Activated naive CD8-positive, alpha-beta T cell treated with anti-CD3 and anti-CD28 coated beads, Interleukin-2, amount 50 U/mL, for 16 hours (primary cell): ENCODE data around the gene ADGRA1.

Experiments
- DNase-seq: peaks from one replicate; pipeline ENCODE4 v3.0.0-alpha.2; 2020; ENCODE audit warnings: low read depth, low spot score

ADGRA1 gene

DNA sequence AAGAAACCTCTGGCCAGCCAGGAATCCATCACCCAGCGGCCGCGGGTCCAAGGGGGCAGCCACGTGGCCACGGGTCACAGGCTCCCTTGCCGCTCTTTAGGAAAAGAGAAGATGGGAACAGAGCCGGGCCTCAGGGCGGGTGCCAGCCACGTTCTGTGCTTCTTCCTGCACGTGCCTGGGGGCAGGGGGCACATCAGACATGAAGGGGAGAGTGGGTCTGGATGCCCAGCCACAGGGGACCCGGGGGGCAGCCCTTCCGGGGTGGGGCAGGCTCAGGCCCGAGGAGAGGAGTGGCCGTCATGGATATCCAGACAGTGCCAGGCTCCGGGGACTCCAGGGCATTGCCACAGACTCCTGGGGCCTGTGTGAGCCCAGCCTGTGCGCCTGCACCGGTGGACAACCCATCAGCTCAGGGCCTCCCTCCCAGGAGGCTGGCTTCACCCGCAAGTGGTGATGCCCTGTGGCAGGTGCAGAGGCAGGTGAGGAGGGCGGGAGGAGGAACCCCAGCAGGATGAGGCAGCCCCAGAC, 31.0 kb upstream of the ADGRA1 start:
- DNase-seq = no peak

DNA sequence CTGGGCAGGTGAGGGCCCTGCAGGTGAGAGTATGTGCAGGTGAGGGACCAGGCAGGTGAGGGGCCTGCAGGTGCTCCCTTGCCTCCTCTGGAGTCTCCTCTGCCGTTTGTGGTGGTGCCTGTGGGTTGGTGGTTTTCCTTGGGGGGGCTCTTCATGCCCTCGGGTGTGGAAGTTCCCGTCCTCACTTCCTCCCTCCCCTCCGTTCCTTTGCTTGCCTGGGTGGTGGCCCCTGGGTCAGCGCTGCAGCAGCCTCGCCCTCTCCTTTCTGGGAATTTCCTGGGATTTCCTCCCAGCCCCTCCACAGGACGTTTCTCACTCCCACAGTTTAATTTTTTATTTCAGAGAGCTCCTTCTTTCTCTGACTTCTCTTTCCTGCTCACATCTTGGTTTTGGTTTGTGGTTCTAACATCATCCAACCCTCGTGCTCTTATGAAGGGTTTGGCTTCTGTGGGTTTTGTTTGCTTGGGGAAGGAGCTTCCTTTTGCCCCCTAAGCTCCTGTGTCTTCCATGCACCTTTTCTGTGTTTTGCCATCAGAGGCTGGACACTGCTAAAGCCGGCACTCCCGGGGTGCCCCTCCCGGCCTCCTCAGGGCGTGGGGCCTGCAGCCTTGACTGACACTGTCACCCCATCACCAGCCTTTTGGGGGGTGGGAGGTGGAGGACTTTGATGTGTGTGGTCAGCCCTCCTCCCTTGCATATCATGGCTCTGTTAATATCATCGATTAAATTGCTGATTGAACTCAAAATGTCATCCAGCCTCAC, 29.2 kb upstream of the ADGRA1 start:
- no peak for DNase-seq

DNA sequence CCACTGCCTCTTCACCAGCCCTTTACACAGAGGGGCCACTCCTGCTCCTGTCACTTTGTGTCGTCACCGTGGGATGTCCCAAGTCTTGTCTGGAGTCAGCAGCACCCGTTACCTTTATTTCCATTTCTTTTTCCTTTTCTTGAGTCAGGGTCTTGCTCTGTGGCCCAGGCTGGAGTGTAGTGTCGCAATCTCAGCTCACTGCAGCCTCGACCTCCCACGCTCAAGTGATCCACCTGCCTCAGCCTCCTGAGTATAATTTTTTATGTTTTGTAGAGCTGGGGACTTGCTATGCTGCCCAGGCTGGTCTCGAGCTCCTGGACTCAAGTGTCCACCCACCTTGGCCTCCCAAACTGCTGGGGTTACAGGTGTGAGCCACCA, 28.6 kb upstream of the ADGRA1 start:
- no peak for DNase-seq

DNA sequence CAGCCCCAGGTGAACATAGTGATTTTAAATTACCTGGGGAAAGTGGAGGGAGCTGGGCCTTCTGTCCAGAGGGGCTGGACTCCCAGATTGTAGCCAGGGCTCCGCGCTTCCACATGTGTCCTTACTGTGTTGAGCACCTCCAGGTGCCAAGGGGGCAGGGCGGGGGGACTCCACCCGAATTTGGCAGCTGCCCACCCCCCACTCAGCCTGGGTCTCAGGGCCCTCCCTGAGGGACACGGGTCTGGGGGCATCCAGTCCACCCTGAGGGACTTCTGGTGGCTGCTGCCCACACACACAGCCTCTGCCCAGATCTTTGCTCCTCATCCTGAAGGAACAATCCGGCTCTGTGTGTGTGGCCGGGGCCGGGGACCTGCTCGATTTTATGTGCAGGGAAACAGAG, 28.2 kb upstream of the ADGRA1 start:
- no peak for DNase-seq

DNA sequence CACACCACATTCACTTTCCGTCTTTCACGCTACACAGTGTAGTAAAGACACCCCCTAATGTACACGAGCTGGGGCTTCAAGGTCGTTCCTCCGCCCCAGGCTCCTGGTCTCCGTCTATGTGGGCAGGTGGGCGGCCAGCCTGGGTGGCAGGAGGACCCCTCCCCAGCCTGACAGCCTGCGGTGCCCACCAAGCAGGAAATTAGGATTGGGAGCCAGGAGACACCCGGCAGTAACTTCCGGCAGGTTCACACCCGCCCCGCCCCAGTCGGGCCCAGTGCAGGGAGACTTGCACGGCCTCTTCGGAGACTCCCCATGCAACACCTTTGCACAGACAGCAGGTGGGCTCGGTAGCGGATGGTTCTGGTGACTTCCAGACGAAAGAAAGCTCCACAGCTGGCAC, 27.7 kb upstream of the ADGRA1 start:
- no peak for DNase-seq

DNA sequence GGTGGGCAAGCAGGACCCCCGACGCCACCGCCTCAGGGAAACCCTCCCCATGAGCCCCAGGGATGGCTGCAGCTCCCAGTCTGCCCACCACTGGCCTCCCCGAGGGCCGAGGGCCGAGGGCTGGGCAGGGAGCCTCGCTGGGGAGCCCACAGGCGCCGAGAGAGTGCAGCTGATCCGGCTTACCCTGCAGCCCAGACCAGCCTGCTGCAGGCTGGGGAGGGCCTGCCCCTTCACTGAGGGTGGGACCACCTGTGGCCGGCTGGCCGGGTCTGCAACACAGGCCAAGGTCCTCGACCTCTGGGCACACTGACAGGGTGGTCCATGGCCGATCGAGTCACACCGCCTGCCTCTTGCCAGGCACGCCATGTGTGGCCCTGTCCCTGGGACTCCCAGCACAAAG, 27.3 kb upstream of the ADGRA1 start:
- DNase-seq = no peak

DNA sequence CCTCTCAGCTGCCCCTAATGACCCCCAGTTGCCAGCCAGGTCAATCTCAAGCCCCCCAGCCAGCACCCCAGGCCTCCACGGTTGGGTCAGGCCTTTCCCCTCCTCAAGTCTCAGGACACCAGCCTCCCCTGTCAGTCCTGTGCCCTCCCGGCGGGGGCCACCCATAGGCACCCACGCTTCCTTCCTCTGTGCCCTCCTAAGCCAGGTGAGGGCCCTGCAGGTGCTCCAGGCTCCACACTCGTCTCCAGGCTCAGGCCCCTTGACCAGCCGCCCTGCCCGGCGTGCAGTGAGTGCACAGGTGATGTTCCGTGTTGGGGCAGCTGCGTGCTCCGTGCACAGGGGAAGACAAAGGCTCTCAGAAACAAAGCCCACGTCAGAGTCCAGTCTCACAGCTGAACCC, 26.8 kb upstream of the ADGRA1 start:
- DNase-seq = no peak

DNA sequence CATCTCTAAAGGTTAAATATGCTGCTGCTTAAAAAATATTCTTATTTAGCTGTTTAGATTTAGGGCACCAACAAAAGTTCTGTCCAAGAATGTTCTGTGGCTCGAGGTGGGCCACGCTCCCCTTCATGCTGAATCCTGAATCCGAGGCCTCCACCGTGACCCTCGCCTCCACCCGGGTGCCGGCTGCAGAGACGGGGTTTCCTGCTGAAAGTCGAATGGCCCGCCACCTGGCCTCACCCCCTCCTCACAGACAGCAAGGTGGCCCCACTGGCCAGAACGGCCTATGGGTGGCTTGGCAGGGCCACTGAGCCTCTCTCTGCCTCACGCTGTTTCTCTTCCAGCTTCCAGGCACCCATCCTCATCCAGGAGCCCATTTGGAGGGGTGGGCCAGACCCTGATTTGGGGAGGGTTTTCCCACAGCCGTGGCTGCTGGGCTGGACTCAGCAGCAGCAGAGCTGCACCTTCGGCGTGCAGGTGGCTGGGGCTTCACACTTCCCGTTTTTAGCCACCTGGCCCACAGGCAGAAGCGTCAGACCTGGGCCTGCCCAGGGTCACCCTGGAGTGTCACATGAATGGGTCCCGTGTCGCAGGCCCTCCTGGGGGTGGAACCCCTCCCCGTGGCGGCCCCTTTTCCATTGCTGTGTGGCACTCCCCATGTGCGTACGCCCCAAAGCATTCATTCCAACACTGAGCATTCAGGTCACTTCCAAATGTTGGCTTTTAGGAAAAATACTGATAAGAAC, 26.3 kb upstream of the ADGRA1 start:
- DNase-seq = no peak

DNA sequence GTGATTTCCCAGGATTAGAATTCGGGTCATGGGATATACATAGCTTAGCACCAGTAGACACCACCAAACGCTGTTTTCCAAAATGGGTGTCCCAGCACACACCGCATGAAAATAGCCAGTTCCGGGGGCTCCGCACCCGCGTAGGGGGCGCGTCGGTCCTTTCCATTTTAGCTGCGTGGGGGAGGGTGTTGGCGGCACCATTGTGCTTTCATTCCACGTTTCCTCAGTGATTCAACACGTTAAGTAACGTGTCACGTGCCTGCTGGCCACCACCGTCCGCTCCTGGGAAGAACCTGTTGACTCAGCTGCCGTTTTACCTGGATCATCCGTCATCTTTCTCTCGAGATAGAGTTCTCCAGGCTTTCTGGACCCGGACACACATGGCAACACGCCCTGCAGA, 25.6 kb upstream of the ADGRA1 start:
- no peak for DNase-seq

DNA sequence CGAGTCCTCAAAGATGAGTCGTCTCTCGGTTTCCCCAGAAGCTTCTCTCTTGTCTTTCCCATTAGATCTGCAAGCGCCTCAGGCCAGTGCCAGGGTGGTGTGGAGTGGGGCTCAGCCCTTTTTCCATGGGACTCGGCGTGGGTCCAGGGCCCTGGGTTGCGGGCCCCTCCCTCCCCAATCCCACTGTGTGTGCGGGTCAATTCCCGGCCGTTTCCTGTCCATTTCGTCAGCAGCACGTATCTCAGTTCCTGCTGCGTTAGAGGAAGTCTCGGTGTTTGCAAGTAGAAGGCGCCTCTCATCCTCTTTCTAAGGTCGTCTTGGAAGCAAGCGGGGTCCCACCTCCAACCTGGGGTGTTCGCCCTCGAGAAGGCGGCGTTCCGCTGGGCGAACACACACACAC, 25.1 kb upstream of the ADGRA1 start:
- DNase-seq = no peak

DNA sequence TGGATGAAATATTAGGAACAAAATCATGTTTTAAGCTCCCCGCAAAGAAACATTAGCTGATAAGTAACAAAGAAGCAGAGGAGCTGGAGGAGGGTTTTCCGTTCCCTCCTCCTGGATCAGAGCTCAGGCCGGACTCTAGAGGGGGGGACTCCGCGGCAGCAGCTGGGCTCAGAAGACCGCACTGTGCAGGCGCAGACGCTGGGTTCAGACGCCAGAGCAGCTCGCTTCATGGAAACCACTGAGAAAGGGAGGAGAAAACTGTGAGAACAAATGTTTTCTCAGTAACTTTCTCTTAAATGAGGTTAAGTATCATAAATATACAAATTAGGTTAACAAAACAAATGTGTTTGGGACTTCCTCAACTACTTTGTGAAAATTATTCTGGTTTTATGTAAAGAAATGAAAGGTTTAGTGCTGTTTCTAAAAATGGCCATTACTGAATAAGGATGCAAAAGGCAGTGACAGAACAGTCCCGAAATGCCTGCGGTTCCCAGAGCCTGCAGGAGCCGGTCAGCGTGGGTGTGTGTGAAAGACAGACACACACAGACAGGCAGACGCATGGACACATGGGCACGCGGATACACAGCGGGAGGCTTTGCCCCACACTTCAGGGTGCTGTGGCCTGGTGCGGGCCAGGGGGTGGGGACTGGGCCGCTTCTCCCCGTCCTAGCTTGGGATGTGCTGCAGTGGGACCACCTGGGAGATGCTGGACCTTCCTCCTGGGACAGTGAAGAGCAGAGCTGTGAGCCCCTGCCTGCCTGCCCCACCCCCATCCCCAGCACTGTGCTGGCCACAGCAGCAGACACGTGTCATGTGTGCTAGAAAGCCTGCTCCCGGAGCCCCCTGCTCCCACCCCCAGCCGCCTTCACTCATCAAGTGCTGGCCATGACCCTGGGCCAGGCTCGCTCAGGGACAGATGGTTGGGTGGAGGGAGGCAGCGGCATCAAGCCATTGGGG, 20.3 kb upstream of the ADGRA1 start:
- no peak for DNase-seq

DNA sequence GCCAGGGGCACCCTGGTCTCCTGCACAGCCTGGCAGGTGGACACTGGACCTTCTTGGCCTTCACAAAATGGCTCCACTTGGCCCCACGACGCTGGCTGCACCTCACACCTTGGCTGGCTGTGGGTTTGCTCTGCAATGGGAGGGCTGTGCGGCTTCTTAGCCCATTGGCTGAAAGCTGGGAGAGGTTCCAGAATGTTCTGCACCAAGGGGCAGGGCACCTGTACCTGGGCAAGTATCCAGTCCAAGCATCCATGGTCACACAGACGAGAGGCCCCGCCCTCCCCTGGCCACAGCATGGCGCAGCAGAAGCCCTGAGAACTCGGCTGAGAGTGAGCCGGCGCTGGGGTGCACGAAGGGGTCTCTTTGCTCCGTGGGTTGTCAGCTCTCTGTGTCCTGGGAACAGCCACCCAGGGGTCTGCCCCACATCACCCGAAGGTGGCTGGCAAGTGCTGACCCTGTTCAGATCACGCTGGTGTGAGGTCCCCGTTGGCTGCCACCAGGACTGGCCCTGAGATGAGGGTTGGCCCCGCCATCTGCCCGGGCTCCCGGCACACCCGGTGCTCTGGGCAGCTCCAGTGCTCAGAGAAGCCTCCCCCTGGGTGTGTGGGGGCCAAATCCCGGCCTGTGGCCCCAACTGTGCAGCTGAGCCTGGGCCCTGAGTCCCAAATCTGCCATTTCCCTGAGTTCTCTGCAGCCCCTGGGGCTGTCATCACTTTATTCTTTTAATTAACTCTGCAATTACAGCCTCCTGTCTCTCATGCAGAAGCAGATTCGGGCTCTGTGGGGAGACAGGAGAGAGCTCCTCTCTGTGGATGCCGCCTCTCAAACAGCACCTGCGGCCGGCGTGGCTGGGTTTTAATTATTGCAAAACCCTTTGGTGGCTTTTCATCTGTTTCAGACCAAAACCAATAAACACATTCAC, 19.4 kb upstream of the ADGRA1 start:
- no peak for DNase-seq

DNA sequence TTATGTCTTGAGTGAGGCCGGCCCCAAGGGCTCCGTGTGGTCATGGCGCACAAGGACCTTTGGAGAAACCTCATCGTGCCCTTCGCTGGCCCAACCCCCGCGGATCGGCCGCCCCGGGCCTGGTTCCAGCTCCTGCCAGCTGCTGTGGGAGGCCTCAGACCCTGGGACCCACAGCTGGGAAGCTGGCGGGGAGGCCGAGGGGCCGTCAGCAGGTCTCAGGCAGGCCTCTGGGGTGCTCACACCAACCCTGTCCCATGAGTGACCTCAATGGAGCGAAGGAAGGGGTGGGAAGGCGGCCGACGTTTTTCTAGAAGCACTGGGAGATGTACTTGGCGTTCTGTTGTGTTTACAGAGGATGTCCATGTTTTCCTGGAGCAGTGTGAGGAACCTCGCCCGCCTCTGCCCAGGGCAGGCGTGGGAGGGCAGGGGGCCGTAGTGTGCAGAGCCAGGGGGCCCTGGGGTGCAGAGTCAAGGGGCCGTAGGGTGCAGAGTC, 18.6 kb upstream of the ADGRA1 start:
- DNase-seq = no peak

DNA sequence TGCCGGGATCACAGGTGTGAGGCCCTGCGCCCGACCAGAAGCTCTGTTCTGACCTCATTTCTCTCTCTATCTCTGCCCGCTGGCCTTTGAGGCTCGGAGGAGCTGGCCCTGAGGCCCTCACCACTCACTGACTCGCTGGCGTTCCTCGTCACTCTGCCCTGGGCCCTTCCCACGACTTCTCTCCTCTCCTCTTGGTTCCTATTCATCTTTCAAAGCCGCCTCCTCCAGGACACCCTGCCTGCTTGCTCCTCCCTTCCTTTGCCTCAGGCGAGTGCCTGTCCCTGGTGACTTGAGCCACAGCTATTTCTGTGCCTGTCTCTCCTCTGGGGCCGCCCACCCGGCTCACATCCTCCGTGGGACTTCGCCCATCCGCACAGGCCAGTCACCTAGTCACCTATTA, 17.3 kb upstream of the ADGRA1 start:
- no peak for DNase-seq

DNA sequence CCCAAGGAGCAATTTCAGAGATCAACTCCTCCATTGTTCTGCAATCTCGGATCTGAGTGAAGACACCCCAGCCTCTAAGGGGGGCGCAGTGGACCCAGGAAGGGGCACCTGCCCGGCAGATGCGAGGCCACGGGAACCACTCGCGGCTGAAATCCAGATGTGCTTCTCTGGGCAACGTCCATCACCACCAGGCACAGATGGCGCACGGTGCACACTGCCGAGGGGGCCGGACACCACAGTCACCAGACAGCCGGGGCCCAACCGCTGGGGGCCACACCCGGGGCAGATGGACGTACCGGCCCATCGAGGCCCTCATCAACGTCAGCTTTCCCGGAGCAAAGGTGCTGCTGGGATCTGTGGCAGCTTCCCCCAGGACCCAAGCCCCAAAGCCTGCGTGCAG, 16.9 kb upstream of the ADGRA1 start:
- DNase-seq = no peak

DNA sequence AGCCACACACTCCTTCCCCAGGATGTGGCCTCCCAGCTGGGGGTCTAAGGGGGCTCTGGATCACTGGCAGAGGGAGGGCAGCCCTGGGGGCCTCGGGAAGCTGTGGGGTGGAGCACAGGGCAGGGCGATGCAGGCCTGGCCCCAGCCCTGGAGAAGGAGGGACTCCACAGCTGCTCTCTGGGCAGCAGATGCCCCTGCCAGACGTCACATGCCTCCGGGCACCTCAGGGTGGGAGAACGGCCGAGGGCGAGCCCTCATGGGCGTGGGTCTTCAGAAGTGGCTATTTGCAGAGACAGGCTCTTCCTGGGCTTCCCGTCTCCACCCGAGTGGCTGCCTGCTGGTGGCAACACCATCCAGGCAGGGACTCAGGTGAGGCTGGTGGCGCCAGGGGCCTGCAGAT, 16.0 kb upstream of the ADGRA1 start:
- no peak for DNase-seq

DNA sequence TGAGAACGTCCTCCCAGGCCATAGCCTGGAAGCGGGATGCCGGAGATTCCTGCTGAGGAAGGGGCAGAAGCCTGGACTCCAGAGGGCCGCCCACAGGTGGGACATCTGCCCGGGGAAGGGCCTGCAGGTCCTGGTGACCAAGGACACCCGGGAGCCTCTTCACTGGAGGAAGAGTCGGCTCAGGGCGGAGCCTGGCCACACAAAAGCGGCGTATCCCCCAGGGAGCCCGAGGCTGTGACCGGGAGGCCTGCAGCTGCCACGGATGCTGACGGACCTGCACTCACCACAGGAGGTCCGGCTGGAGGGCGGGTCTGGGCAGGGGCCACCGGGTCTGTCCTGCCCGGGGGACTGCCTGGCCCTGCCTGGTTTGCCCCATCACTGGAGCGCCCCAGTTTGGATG, 15.5 kb upstream of the ADGRA1 start:
- DNase-seq = no peak

DNA sequence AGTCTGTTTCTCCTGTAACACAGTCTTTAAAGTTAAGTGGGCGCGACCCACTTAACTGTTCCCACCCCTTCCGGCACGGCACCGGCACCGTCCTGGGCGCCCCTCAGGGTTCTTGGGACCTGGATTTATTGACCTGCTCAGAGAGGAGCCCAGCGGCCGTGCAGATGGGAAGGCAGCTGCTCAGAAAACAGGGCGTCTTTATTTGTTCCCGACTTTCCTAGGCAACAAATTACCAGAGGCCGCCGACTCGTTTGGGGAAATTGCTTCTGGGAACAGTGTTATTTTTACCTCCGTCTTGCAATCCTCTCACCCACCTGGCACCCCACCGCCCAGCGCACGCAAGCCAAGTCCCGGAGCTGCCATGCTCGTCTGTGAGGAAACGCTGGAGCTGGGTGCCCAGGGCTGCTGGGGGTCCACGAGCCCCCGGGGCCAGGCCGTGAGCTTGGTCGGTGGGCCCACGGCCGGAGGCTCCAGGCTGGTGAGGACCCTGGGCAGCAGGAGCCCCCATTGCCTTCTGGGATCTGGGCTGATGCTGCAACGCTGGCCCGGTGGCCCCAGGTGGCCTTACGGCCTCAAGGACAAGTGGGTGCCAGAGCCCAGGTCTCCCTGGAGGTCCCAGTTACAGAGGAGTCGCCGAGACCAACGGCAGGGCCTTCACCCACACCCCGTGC, 14.9 kb upstream of the ADGRA1 start:
- no peak for DNase-seq

DNA sequence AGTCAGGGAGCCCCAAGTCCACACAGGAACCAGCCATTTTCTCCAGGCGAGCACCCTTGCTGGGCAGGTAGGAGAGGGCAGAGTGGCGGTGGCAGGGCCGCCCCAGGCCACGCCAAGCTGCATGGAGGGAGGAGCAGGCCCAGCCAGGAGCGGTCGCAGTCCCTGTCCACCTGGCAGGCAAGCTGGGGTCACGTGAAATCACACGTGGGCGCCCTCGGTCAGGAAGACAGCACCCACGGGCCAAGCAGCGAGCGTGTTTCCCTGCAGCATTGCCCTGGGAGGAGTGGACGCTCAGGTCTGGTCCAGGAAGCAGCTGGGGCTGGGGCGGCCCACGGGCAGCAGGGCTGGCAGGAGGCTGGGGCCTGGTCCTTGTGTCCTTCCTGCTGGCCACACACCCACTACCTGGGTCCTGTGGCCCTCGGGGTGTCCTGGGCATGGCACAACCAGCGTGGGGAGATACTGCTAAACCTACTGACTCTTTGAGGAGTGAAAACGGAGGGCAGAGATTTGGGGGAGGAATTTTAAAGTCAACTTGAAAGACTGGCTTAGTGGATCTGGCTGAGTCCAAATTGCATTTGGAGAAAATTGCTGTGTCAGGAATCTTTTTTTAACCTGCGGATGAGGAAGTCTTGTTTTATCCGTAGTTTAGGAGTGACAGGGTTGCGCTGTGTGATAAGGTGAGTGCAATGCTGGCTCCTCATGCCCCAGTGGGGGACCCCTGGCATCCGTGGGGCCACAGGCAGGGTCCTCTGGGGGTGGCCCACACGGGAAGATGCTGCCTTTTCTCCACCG, 12.2 kb upstream of the ADGRA1 start:
- no peak for DNase-seq
